ENCODE data around the gene LTBP1.

The LTBP1 gene

GRCh38 chr2:33335516-33335915, 388.8 kb downstream of the LTBP1 start:
- no peak for DNase-seq (ENCODE audit: low spot score)
- no peak overlapping the region for H3K4me3 ChIP-seq (ENCODE audit: severe bottlenecking)
- TF ChIP-seq, protein P1, sequence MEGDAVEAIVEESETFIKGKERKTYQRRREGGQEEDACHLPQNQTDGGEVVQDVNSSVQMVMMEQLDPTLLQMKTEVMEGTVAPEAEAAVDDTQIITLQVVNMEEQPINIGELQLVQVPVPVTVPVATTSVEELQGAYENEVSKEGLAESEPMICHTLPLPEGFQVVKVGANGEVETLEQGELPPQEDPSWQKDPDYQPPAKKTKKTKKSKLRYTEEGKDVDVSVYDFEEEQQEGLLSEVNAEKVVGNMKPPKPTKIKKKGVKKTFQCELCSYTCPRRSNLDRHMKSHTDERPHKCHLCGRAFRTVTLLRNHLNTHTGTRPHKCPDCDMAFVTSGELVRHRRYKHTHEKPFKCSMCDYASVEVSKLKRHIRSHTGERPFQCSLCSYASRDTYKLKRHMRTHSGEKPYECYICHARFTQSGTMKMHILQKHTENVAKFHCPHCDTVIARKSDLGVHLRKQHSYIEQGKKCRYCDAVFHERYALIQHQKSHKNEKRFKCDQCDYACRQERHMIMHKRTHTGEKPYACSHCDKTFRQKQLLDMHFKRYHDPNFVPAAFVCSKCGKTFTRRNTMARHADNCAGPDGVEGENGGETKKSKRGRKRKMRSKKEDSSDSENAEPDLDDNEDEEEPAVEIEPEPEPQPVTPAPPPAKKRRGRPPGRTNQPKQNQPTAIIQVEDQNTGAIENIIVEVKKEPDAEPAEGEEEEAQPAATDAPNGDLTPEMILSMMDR (IDR thresholded peaks at IDR 0.05; ENCODE audit: poor library complexity, severe bottlenecking): no peak
- H3K4me1 ChIP-seq (ENCODE audit: insufficient read depth, poor library complexity, severe bottlenecking): no peaks in the 10 kb centered on the region
- no peaks in the 10 kb centered on the region for H3K36me3 ChIP-seq (ENCODE audit: low read depth)
- H3K27me3 ChIP-seq (ENCODE audit: insufficient read depth, poor library complexity, severe bottlenecking): no peaks in the 10 kb centered on the region
- no peak for ATAC-seq (ENCODE audit: low read depth)
- H3K9me3 ChIP-seq (ENCODE audit: severe bottlenecking): no peaks in the 10 kb centered on the region
- no peak overlapping the region for H3K27ac ChIP-seq (ENCODE audit: poor library complexity, severe bottlenecking)

- no peak overlapping the region for H3K4me3 ChIP-seq (ENCODE audit: severe bottlenecking)
- no peaks in the 10 kb centered on the region for H3K27me3 ChIP-seq (ENCODE audit: insufficient read depth, poor library complexity, severe bottlenecking)
- H3K27ac ChIP-seq (ENCODE audit: poor library complexity, severe bottlenecking): no peak overlapping the region
- DNase-seq (ENCODE audit: low spot score) (no peak), ATAC-seq (ENCODE audit: low read depth) (no peak)
- H3K9me3 ChIP-seq (ENCODE audit: severe bottlenecking): no peaks in the 10 kb centered on the region
- TF ChIP-seq, protein P1 (IDR thresholded peaks at IDR 0.05; ENCODE audit: poor library complexity, severe bottlenecking): no peak
- no peaks in the 10 kb centered on the region for H3K36me3 ChIP-seq (ENCODE audit: low read depth)
- H3K4me1 ChIP-seq (ENCODE audit: insufficient read depth, poor library complexity, severe bottlenecking): no peaks in the 10 kb centered on the region
Measured at GRCh38 chr2:33336036-33336625, 389.4 kb downstream of the LTBP1 start.

DNA sequence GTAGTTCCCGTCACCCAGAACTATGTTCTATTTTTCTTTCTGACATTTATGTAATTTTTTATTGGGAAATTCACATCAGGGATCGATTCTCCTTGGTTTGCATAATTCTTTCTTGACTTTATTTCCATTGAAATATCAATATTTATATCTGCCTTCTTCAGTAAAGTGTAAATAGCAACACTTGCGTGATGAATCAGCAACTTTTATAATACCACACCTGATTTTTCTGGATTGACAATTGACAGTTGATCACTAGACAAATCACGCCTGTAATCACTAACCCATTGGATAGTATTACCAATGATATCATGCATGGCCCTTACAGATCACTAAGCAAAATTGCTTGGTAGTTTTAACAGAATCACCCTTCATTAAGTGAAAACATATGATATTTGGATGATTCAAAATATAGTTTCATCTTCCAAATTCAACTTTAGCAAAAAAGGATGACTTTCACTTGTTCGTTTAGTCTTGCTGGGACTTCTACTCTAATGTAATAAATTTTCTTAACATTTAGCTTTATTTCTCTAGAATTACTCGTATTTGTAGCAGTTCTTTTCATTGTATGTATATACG, 390.7 kb downstream of the LTBP1 start:
- TF ChIP-seq, protein P1 (IDR thresholded peaks at IDR 0.05; ENCODE audit: poor library complexity, severe bottlenecking): no peak
- Histone ChIP-seq H3K4me3 (ENCODE audit: severe bottlenecking) (no peak overlapping the region), H3K27ac (ENCODE audit: poor library complexity, severe bottlenecking) (no peak overlapping the region), H3K36me3 (ENCODE audit: low read depth) (no peaks in the 10 kb centered on the region), H3K4me1 (ENCODE audit: insufficient read depth, poor library complexity, severe bottlenecking) (no peaks in the 10 kb centered on the region), H3K27me3 (ENCODE audit: insufficient read depth, poor library complexity, severe bottlenecking) (no peaks in the 10 kb centered on the region), H3K9me3 (ENCODE audit: severe bottlenecking) (no peaks in the 10 kb centered on the region)
- ATAC-seq (ENCODE audit: low read depth) (no peak), DNase-seq (ENCODE audit: low spot score) (no peak)

DNA sequence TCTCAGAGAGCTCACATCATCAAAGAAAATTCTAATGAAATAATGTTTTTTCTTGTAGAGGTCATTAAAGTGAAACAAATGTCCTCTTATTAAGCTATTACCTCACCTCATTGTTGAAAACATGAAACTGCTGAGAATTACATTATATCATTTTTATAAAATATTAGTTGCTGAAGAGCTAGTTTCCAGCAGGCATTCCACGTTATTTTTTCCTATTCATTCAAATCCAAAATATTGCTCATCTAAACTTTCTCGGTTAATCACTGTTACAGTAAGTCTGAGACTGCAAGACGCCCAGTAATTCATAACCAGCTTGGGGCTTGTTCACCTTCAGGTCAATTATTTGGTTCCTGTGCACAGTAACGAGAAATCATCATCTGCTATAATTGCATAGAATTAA, 391.2 kb downstream of the LTBP1 start:
- no peaks in the 10 kb centered on the region for H3K4me1 ChIP-seq (ENCODE audit: insufficient read depth, poor library complexity, severe bottlenecking)
- ATAC-seq (ENCODE audit: low read depth) (no peak), DNase-seq (ENCODE audit: low spot score) (no peak)
- no peak overlapping the region for H3K4me3 ChIP-seq (ENCODE audit: severe bottlenecking)
- TF ChIP-seq, protein P1 (IDR thresholded peaks at IDR 0.05; ENCODE audit: poor library complexity, severe bottlenecking): no peak
- no peaks in the 10 kb centered on the region for H3K9me3 ChIP-seq (ENCODE audit: severe bottlenecking)
- no peaks in the 10 kb centered on the region for H3K36me3 ChIP-seq (ENCODE audit: low read depth)
- H3K27ac ChIP-seq (ENCODE audit: poor library complexity, severe bottlenecking): no peak overlapping the region
- H3K27me3 ChIP-seq (ENCODE audit: insufficient read depth, poor library complexity, severe bottlenecking): no peaks in the 10 kb centered on the region

- no peak overlapping the region for H3K4me3 ChIP-seq (ENCODE audit: severe bottlenecking)
- DNase-seq (ENCODE audit: low spot score) (no peak), ATAC-seq (ENCODE audit: low read depth) (no peak)
- H3K36me3 ChIP-seq (ENCODE audit: low read depth): no peaks in the 10 kb centered on the region
- H3K9me3 ChIP-seq (ENCODE audit: severe bottlenecking): no peaks in the 10 kb centered on the region
- no peaks in the 10 kb centered on the region for H3K4me1 ChIP-seq (ENCODE audit: insufficient read depth, poor library complexity, severe bottlenecking)
- no peaks in the 10 kb centered on the region for H3K27me3 ChIP-seq (ENCODE audit: insufficient read depth, poor library complexity, severe bottlenecking)
- no peak overlapping the region for H3K27ac ChIP-seq (ENCODE audit: poor library complexity, severe bottlenecking)
- TF ChIP-seq, protein P1 (IDR thresholded peaks at IDR 0.05; ENCODE audit: poor library complexity, severe bottlenecking): no peak
Measured at GRCh38 chr2:33339269-33339668, 392.5 kb downstream of the LTBP1 start.

All from RWPE2 (cell line).